ENCODE data around the gene CWF19L1. TPM values are rescaled to one million over a fixed set of nuclear protein-coding genes. Genes with fewer than 3 reads are reported as not detected.

Gene CWF19L1
- total and polyA plus RNA-seq, 2 of the 13 experiments (the other 11 are each of a cell fraction or from before 2014, with no cell fraction given), result 13.6 to 42.1 TPM

DNA sequence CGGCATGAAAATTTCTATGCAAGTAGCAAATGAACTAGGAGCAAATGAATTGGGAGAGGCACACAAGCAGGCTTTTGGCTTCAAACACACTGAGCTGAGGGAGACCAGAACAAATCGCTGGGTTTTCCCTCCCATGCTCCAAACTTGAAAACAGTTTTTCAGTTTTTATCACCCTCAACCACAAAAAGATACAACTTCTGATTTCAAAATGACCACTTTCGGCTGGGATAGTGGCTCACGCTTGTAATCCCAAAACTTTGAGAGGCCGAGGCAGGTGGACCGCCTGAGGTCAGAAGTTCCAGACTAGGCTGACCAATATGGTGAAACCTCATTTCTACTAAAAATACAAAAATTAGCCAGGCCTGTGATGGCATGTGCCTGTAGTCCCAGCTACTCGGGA, 29.0 kb downstream of the CWF19L1 start:
- no peak for DNase-seq (ENCODE audit: low spot score)
- Histone ChIP-seq H3K79me2 (ENCODE audit: insufficient read depth, low read length) (no peaks in the 10 kb centered on the region), H3K27ac (ENCODE audit: extremely low read length, insufficient read depth, low read length) (no peak overlapping the region), H3K4me2 (ENCODE audit: low read depth, low read length) (no peak overlapping the region), H2AFZ (ENCODE audit: low read length) (no peak overlapping the region), H3K27me3 (ENCODE audit: control insufficient read depth in 1 of 2, insufficient read depth in 2 of 2, low read length in 2 of 2) (no peaks in the 10 kb centered on the region), H3K36me3 (replicated peaks in 1 of 2; ENCODE audit: control insufficient read depth in 1 of 2, insufficient read depth in 2 of 2, low read length in 2 of 2) (peaks cover 10 to 71% of the 10 kb centered on the region in 2 experiments), H3K4me3 (replicated peaks in 1 of 3; ENCODE audit: insufficient read depth in 1 of 3, low read depth in 2 of 3, low read length in 3 of 3) (no peak overlapping the region), H4K20me1 (ENCODE audit: insufficient read depth, low read length) (no peaks in the 10 kb centered on the region), H3K4me1 (ENCODE audit: insufficient read depth, low read length) (no peaks in the 10 kb centered on the region), H3K9me3 (ENCODE audit: low read length) (no peaks in the 10 kb centered on the region), H3K9ac (ENCODE audit: insufficient read depth, low read depth, low read length) (no peak overlapping the region)
- in situ Hi-C loops (cut with HindIII; ENCODE audit: extremely low pct_ligation_motif_present, low pct_unique_long_range_greater_than_20kb), result no loop called here
- CTCF ChIA-PET (ENCODE audit: low intra/inter-chr PET ratio, low total read pairs), result no interaction called here
- no peak for FAIRE-seq
- POLR2A ChIA-PET, result no interaction called here
- BruUV-seq (replicated peaks), result no TSS peak
- intact Hi-C loops (cut with micrococcal nuclease; ENCODE audit: unreplicated experiment), result no loop called here
- no peak for ATAC-seq
- 95% methylated on average over 7 of the region's 7 CpGs for WGBS (ENCODE audit: low lambda C conversion rate)
- no peak for TF ChIP-seq ZNF33B (CRISPR knock-in tag; IDR thresholded peaks at IDR 0.05)
- no peak for TF ChIP-seq NBN (conservative IDR thresholded peaks at IDR 0.05)
- no peak for TF ChIP-seq GRHL1 (CRISPR knock-in tag; conservative IDR thresholded peaks at IDR 0.05)
- TF ChIP-seq POLR2A (IDR thresholded peaks at IDR 0.05; ENCODE audit: insufficient read depth in 1 of 2, low read depth in 2 of 2, low read length in 2 of 2), result no peak
- no peak for TF ChIP-seq AGO1 (IDR thresholded peaks at IDR 0.05; ENCODE audit: low read depth, low read length, poor library complexity, severe bottlenecking)
- TF ChIP-seq PHF5A (CRISPR knock-in tag; IDR thresholded peaks at IDR 0.05; ENCODE audit: low read depth, unreplicated experiment), result no peak
- TF ChIP-seq ZKSCAN5 (CRISPR knock-in tag; IDR thresholded peaks at IDR 0.05), result no peak
- no peak for TF ChIP-seq TSC22D2 (CRISPR knock-in tag; IDR thresholded peaks at IDR 0.05; ENCODE audit: borderline replicate concordance)
- no peak for TF ChIP-seq THAP11 (CRISPR knock-in tag; IDR thresholded peaks at IDR 0.05)
- TF ChIP-seq SP2 (CRISPR knock-in tag; IDR thresholded peaks at IDR 0.05), result no peak
- TF ChIP-seq CBX2 (IDR thresholded peaks at IDR 0.05; ENCODE audit: low read depth, low read length), result no peak
- TF ChIP-seq CBX2 (CRISPR knock-in tag; IDR thresholded peaks at IDR 0.05; ENCODE audit: low read depth), result no peak
- TF ChIP-seq, protein P1, sequence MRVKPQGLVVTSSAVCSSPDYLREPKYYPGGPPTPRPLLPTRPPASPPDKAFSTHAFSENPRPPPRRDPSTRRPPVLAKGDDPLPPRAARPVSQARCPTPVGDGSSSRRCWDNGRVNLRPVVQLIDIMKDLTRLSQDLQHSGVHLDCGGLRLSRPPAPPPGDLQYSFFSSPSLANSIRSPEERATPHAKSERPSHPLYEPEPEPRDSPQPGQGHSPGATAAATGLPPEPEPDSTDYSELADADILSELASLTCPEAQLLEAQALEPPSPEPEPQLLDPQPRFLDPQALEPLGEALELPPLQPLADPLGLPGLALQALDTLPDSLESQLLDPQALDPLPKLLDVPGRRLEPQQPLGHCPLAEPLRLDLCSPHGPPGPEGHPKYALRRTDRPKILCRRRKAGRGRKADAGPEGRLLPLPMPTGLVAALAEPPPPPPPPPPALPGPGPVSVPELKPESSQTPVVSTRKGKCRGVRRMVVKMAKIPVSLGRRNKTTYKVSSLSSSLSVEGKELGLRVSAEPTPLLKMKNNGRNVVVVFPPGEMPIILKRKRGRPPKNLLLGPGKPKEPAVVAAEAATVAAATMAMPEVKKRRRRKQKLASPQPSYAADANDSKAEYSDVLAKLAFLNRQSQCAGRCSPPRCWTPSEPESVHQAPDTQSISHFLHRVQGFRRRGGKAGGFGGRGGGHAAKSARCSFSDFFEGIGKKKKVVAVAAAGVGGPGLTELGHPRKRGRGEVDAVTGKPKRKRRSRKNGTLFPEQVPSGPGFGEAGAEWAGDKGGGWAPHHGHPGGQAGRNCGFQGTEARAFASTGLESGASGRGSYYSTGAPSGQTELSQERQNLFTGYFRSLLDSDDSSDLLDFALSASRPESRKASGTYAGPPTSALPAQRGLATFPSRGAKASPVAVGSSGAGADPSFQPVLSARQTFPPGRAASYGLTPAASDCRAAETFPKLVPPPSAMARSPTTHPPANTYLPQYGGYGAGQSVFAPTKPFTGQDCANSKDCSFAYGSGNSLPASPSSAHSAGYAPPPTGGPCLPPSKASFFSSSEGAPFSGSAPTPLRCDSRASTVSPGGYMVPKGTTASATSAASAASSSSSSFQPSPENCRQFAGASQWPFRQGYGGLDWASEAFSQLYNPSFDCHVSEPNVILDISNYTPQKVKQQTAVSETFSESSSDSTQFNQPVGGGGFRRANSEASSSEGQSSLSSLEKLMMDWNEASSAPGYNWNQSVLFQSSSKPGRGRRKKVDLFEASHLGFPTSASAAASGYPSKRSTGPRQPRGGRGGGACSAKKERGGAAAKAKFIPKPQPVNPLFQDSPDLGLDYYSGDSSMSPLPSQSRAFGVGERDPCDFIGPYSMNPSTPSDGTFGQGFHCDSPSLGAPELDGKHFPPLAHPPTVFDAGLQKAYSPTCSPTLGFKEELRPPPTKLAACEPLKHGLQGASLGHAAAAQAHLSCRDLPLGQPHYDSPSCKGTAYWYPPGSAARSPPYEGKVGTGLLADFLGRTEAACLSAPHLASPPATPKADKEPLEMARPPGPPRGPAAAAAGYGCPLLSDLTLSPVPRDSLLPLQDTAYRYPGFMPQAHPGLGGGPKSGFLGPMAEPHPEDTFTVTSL (CRISPR knock-in tag; IDR thresholded peaks at IDR 0.05; ENCODE audit: borderline replicate concordance), result no peak
- no peak for TF ChIP-seq ZNF263 (CRISPR knock-in tag; IDR thresholded peaks at IDR 0.05)
- no peak for TF ChIP-seq FLYWCH1 (CRISPR knock-in tag; IDR thresholded peaks at IDR 0.05)
- TF ChIP-seq GLI4 (CRISPR knock-in tag; IDR thresholded peaks at IDR 0.05; ENCODE audit: borderline replicate concordance), result no peak
- TF ChIP-seq GATAD1 (CRISPR knock-in tag; IDR thresholded peaks at IDR 0.05), result no peak
- TF ChIP-seq, protein P2, sequence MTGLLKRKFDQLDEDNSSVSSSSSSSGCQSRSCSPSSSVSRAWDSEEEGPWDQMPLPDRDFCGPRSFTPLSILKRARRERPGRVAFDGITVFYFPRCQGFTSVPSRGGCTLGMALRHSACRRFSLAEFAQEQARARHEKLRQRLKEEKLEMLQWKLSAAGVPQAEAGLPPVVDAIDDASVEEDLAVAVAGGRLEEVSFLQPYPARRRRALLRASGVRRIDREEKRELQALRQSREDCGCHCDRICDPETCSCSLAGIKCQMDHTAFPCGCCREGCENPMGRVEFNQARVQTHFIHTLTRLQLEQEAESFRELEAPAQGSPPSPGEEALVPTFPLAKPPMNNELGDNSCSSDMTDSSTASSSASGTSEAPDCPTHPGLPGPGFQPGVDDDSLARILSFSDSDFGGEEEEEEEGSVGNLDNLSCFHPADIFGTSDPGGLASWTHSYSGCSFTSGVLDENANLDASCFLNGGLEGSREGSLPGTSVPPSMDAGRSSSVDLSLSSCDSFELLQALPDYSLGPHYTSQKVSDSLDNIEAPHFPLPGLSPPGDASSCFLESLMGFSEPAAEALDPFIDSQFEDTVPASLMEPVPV (CRISPR knock-in tag; IDR thresholded peaks at IDR 0.05), result no peak
- no peak for TF ChIP-seq ZNF468 (CRISPR knock-in tag; IDR thresholded peaks at IDR 0.05)

All from HepG2 (cell line).